MM.1S (cell line): ENCODE results near the gene GNAL.

Source experiments
- DNase-seq: peaks from one replicate; pipeline ENCODE4 v3.0.0-alpha.2; 2015
- H2AFZ ChIP-seq: fragments of 300-600 bp; sonication (generic); 2 replicates; pipeline ENCODE4 v1.6.0; 2016; ENCODE audit warnings: antibody characterized with exemption, low read length
- H3F3A ChIP-seq: fragments of 300-600 bp; sonication (generic); 2 replicates; pipeline ENCODE4 v1.6.1; 2016; ENCODE audit warnings: mild to moderate bottlenecking, antibody characterized with exemption, low read length, moderate library complexity, mixed read lengths; ENCODE audit not compliant: insufficient read depth
- H3K27ac ChIP-seq: fragments of 300-600 bp; sonication (generic); 2 replicates; pipeline ENCODE4 v1.5.1; 2016; ENCODE audit warnings: mild to moderate bottlenecking, low read length
- H3K27me3 ChIP-seq: fragments of 300-600 bp; sonication (generic); replicated peaks from 2 replicates; pipeline ENCODE4 v1.6.0; 2016; ENCODE audit warnings: low read length; ENCODE audit not compliant: insufficient read depth
- H3K36me3 ChIP-seq: fragments of 300-600 bp; sonication (generic); replicated peaks from 2 replicates; pipeline ENCODE4 v1.6.1; 2016; ENCODE audit warnings: mild to moderate bottlenecking, low read length, mixed read lengths; ENCODE audit not compliant: insufficient read depth
- H3K4me1 ChIP-seq: fragments of 300-600 bp; sonication (generic); 2 replicates; pipeline ENCODE4 v1.6.1; 2016; ENCODE audit warnings: low read length, mixed read lengths
- H3K4me2 ChIP-seq: fragments of 300-600 bp; sonication (generic); 2 replicates; pipeline ENCODE4 v1.6.0; 2016; ENCODE audit warnings: low read depth, low read length
- H3K4me3 ChIP-seq: fragments of 300-600 bp; sonication (generic); 2 replicates; pipeline ENCODE4 v1.5.1; 2016; ENCODE audit warnings: low read length, mixed read lengths
- H3K79me2 ChIP-seq: fragments of 300-600 bp; sonication (generic); 2 replicates; pipeline ENCODE4 v1.6.1; 2016; ENCODE audit warnings: mixed run types, low read length, mixed read lengths
- H3K9ac ChIP-seq: fragments of 300-600 bp; sonication (generic); 2 replicates; pipeline ENCODE4 v1.6.1; 2016; ENCODE audit warnings: low read length, mixed read lengths
- H3K9me2 ChIP-seq: fragments of 300-600 bp; sonication (generic); replicated peaks from 2 replicates; pipeline ENCODE4 v1.6.1; 2016; ENCODE audit warnings: mild to moderate bottlenecking, low read length, mixed read lengths; ENCODE audit not compliant: insufficient read depth
- H3K9me3 ChIP-seq: fragments of 300-600 bp; sonication (generic); replicated peaks from 2 replicates; pipeline ENCODE4 v1.6.1; 2016; ENCODE audit warnings: mild to moderate bottlenecking, low read length, mixed read lengths; ENCODE audit not compliant: insufficient read depth
- H4K20me1 ChIP-seq: fragments of 300-600 bp; sonication (generic); 2 replicates; pipeline ENCODE4 v1.6.1; 2016; ENCODE audit warnings: mild to moderate bottlenecking, low read length, moderate library complexity, mixed read lengths; ENCODE audit not compliant: insufficient read depth
- EZH2 ChIP-seq: fragments of 300-600 bp; sonication (generic); optimal IDR thresholded peaks from 2 replicates; pipeline ENCODE3; 2017; ENCODE audit warnings: low read depth, mild to moderate bottlenecking, antibody characterized with exemption, low read length, mixed read lengths
- EZH2phosphoT487 ChIP-seq: fragments of 300-600 bp; sonication (generic); IDR thresholded peaks from 2 replicates; pipeline ENCODE4 v1.6.1; 2018; ENCODE audit warnings: antibody characterized with exemption, low read length
- TF ChIP-seq, protein P1 (sequence below): fragments of 300-600 bp; sonication (generic); IDR thresholded peaks from 2 replicates; pipeline ENCODE4 v1.5.1; 2016; ENCODE audit warnings: antibody characterized with exemption, low read length, mixed read lengths

Gene GNAL

DNA sequence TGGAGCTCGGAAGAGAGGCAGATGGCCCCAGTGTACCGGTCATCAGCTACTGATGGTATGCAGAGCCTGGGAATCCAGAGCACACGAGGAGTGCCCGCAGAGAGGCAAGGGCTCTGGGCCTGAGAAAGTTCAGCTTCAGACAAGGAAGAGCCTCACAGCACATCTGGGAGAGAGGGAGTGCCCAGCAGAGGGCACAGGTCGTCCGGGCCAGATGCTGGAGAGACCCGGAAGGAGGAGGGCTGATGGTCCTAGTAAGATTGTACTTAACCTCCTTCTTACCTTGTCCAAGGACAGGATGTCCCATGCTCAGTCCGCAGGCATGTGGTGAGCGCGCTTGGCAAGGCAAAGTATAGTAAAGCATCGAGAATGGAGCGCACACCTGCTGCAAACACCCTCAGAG, 137.8 kb downstream of the GNAL start:
- Histone ChIP-seq H2AFZ (no peak overlapping the region), H3K36me3 (no peaks in the 10 kb centered on the region), H3K9ac (no peak overlapping the region), H4K20me1 (no peaks in the 10 kb centered on the region), H3K27ac (no peak overlapping the region), H3K4me2 (no peak overlapping the region), H3K27me3 (no peaks in the 10 kb centered on the region; the same call in 1 of the 2 replicates), H3K4me1 (no peaks in the 10 kb centered on the region), H3K4me3 (no peak overlapping the region), H3K9me3 (no peaks in the 10 kb centered on the region), H3F3A (no peaks in the 10 kb centered on the region), H3K9me2 (no peaks in the 10 kb centered on the region), H3K79me2 (no peaks in the 10 kb centered on the region)
- no peak for DNase-seq
- TF ChIP-seq EZH2 (no peak), EZH2phosphoT487 (no peak)
- TF ChIP-seq, protein P1, sequence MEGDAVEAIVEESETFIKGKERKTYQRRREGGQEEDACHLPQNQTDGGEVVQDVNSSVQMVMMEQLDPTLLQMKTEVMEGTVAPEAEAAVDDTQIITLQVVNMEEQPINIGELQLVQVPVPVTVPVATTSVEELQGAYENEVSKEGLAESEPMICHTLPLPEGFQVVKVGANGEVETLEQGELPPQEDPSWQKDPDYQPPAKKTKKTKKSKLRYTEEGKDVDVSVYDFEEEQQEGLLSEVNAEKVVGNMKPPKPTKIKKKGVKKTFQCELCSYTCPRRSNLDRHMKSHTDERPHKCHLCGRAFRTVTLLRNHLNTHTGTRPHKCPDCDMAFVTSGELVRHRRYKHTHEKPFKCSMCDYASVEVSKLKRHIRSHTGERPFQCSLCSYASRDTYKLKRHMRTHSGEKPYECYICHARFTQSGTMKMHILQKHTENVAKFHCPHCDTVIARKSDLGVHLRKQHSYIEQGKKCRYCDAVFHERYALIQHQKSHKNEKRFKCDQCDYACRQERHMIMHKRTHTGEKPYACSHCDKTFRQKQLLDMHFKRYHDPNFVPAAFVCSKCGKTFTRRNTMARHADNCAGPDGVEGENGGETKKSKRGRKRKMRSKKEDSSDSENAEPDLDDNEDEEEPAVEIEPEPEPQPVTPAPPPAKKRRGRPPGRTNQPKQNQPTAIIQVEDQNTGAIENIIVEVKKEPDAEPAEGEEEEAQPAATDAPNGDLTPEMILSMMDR: no peak

GRCh38 chr18:11828786-11829432, 139.8 kb downstream of the GNAL start:
- TF ChIP-seq EZH2 (no peak), EZH2phosphoT487 (no peak)
- TF ChIP-seq, protein P1: no peak
- H3K9ac ChIP-seq: no peak overlapping the region
- H3K27me3 ChIP-seq: no peaks in the 10 kb centered on the region
- H3K9me3 ChIP-seq: no peaks in the 10 kb centered on the region
- no peaks in the 10 kb centered on the region for H3K79me2 ChIP-seq
- no peaks in the 10 kb centered on the region for H4K20me1 ChIP-seq
- no peaks in the 10 kb centered on the region for H3K36me3 ChIP-seq
- H3K27ac ChIP-seq: no peak overlapping the region
- H3K9me2 ChIP-seq: no peaks in the 10 kb centered on the region
- no peak overlapping the region for H3K4me3 ChIP-seq
- no peak overlapping the region for H3K4me2 ChIP-seq
- H2AFZ ChIP-seq: no peak overlapping the region
- no peak for DNase-seq
- H3K4me1 ChIP-seq: no peaks in the 10 kb centered on the region
- no peaks in the 10 kb centered on the region for H3F3A ChIP-seq

- no peaks in the 10 kb centered on the region for H3K9me3 ChIP-seq
- TF ChIP-seq EZH2: no peak
- no peak for TF ChIP-seq EZH2phosphoT487
- TF ChIP-seq, protein P1: no peak
- no peak overlapping the region for H3K4me2 ChIP-seq
- DNase-seq: no peak
- no peaks in the 10 kb centered on the region for H3K9me2 ChIP-seq
- no peak overlapping the region for H3K27ac ChIP-seq
- H3K4me3 ChIP-seq: no peak overlapping the region
- H3K79me2 ChIP-seq: no peaks in the 10 kb centered on the region
- H3F3A ChIP-seq: no peaks in the 10 kb centered on the region
- no peak overlapping the region for H3K9ac ChIP-seq
- H3K36me3 ChIP-seq: no peaks in the 10 kb centered on the region
- H2AFZ ChIP-seq: no peak overlapping the region
- no peaks in the 10 kb centered on the region for H3K27me3 ChIP-seq
- H4K20me1 ChIP-seq: no peaks in the 10 kb centered on the region
- H3K4me1 ChIP-seq: no peaks in the 10 kb centered on the region
Observed at GRCh38 chr18:11830585-11830984, 141.5 kb downstream of the GNAL start.
